ENCODE data around the gene HEBP2.

DNA sequence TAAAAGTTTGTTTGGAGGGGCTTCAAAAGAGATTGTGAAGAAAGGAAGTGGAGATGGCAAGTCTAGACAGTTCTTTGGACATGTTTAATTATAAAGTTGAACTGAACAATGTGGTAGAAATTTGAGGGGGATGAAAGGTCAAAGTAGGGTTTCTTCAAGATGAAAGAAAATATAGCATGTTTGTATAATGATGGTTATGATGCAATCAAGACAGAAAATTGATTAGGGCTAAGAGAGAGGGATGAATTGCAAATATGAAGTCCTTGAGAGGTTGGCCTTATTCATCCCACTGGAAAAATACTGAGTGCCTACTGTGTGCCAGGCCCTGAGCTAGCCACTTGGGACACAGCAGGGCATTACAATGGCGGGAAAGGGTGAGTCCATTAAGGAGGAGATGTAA, 57.6 kb downstream of the HEBP2 start:
- TF ChIP-seq POLR2AphosphoS5 (IDR thresholded peaks at IDR 0.05) (no peak), CTCF (IDR thresholded peaks at IDR 0.05) (no peak), EP300 (IDR thresholded peaks at IDR 0.05) (no peak)

All from gastroesophageal sphincter (tissue), 3 donors.